Uterus (tissue), 4 donors: ENCODE data around the gene NRXN3. TPM values are rescaled to one million over a fixed set of nuclear protein-coding genes. Genes with fewer than 3 reads are reported as not detected.

ENCODE experiments used
- DNase-seq, 2 donors: peaks; one replicate each; pipeline ENCODE4 v3.0.0-alpha.2; 2019 to 2020
- H3K27ac ChIP-seq, 2 donors: fragments of 200-600 bp; sonication (generic); 1 replicate in 1 of 2; 2 replicates in 1 of 2; pipeline ENCODE4 v1.5.1; 2016 to 2018
- H3K27me3 ChIP-seq, 2 donors: fragments of 200-600 bp; sonication (generic); one replicate each; pipeline ENCODE4 v1.5.1; 2018 to 2019; ENCODE audit warnings: control low read depth in 1 of 2
- H3K36me3 ChIP-seq, 2 donors: fragments of 200-600 bp; sonication (generic); one replicate each; pipeline ENCODE4 v1.5.1; 2019; ENCODE audit warnings: control low read depth in 1 of 2
- H3K4me1 ChIP-seq, 2 donors: fragments of 200-600 bp; sonication (generic); one replicate each; pipeline ENCODE4 v1.5.1; 2018 to 2019; ENCODE audit warnings: control low read depth in 1 of 2
- H3K4me3 ChIP-seq, 2 donors: fragments of 200-600 bp; sonication (generic); 1 replicate in 1 of 2; 2 replicates in 1 of 2; pipeline ENCODE4 v1.5.1; 2018 to 2019; ENCODE audit warnings: mild to moderate bottlenecking in 1 of 2
- H3K9me3 ChIP-seq, 2 donors: fragments of 200-600 bp; sonication (generic); one replicate each; pipeline ENCODE4 v1.5.1; 2019; ENCODE audit warnings: control low read depth in 1 of 2
- POLR2A ChIP-seq, 2 donors: fragments of 450-650 bp; IDR thresholded peaks; one replicate each; pipeline ENCODE4 v1.6.1; 2016; ENCODE audit warnings: antibody characterized with exemption in 2 of 2, mild to moderate bottlenecking in 1 of 2, moderate library complexity in 1 of 2
- intact Hi-C: fragments of 100-400 bp; cut with DNase I; formaldehyde crosslinking; loops from one replicate; pipeline ENCODE4 v1.15.1; 2023; ENCODE audit warnings: low total_unique reads
- total RNA-seq, 4 donors: library from RNA; depleted of rRNA in 3 of 4; stranded (reverse); fragments of >200 nt in 3 of 4; gene quantifications; one replicate each; pipeline versions ENCODE4 v1.1.0 to v1.2.4, GENCODE V29; 2014 to 2023
- TF ChIP-seq, protein P1 (sequence below), 4 experiments: fragments of 200-600 bp in 2 of 4; fragments of 450-650 bp in 2 of 4; sonication (generic) in 2 of 4; IDR thresholded peaks; one replicate each; pipeline ENCODE4 v1.5.1; 2016 to 2019; ENCODE audit warnings: antibody characterized with exemption in 4 of 4, mild to moderate bottlenecking in 2 of 4, moderate library complexity in 1 of 4
- donor health status: DM: yes; HTN: yes; CAD: no.

NRXN3 gene
- total RNA-seq, 4 donors from 2014 or later, result 2.9 to 17.0 (median 4.4) TPM

DNA sequence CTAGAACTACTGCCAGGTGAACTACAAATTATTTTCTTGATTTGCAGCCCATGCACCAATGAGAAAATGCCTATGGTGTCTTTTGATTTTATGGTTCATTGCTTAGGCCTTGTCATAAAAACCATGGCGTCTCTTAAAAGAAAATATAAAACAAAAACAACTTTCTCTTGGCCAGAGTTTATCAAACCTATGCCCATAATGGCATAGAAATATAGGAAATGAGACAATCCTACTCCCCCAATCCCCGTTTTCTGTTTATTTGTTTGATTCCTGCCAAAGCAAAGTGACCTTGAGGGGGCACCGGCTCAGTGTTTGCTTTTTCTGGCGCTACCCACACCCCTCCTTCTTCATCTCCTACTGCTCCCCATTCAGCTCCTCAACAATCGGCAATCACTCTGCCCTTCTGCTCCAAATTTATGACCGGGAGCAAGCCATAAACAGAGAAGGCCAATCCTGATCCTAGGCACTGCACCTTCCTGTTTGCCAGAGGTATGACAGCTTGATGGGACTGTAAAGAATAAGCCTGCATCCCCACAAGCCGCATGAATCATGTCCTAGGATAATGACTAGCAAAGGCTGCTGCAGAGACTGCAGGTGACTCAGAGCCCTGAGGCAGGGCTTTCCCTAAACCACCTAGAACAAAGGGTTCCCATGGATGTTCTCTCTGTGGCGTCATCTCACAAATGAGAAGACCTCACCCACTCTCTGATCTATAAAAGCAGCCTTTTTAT, 874.9 kb downstream of the NRXN3 start:
- no peaks in the 10 kb centered on the region for H3K9me3 ChIP-seq
- H3K27me3 ChIP-seq, result no peaks in the 10 kb centered on the region
- no peak overlapping the region for H3K4me3 ChIP-seq
- H3K36me3 ChIP-seq, result no peaks in the 10 kb centered on the region
- peak overlapping the region in 1 of 2 donors; percentile 30 for H3K27ac ChIP-seq
- no peak for TF ChIP-seq POLR2A (IDR thresholded peaks at IDR 0.05)
- TF ChIP-seq, protein P1, sequence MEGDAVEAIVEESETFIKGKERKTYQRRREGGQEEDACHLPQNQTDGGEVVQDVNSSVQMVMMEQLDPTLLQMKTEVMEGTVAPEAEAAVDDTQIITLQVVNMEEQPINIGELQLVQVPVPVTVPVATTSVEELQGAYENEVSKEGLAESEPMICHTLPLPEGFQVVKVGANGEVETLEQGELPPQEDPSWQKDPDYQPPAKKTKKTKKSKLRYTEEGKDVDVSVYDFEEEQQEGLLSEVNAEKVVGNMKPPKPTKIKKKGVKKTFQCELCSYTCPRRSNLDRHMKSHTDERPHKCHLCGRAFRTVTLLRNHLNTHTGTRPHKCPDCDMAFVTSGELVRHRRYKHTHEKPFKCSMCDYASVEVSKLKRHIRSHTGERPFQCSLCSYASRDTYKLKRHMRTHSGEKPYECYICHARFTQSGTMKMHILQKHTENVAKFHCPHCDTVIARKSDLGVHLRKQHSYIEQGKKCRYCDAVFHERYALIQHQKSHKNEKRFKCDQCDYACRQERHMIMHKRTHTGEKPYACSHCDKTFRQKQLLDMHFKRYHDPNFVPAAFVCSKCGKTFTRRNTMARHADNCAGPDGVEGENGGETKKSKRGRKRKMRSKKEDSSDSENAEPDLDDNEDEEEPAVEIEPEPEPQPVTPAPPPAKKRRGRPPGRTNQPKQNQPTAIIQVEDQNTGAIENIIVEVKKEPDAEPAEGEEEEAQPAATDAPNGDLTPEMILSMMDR (IDR thresholded peaks at IDR 0.05), result no peak
- intact Hi-C loops, result no loop called here
- H3K4me1 ChIP-seq, result no peaks in the 10 kb centered on the region
- DNase-seq, result peak; percentile 20 to 73

DNA sequence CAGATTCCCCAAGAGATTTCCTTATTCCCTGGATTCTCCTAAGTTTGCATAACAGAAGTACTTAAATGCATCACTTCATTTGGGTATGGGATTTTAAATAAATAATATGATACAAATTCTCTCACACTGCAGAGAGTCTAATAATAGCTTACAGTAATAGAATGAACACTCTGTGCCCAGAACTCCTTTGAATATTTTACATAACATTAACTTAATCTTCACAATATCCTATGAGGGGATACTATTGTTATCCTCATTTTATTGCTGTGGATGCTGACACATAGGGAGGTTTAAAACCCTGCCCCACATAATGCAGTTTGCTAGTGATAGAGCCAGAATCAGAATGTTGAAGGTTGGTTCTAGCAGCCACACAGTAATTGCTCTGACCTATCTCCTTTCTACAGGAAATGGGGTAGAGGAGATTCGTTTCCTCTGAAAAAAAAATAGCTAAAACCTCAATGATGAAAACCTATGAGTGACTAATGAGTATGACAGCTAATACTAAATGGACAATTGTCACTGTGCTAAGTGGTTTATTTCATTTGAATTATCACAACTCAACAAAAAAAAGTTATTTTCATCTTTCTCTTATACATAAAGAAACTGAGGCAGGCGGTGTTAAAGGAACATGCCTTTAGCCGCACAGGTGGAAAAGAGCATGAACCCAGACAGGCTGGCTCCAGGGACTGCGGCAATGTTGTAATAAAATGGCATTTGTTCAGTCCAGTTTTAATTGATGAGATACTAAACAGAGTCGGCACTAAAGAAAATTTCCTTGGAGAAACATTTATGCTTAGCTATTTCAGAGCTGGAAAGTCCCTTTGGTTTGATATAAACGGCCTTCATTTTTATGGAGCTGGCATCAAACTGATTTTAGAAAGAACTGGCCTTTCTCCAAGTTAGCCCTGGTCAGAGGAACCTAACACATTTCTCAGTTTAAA, 880.9 kb downstream of the NRXN3 start:
- DNase-seq, result no peak
- Histone ChIP-seq H3K4me1 (no peaks in the 10 kb centered on the region), H3K36me3 (no peaks in the 10 kb centered on the region), H3K27me3 (no peaks in the 10 kb centered on the region), H3K27ac (peak overlapping the region in 1 of 2 donors; percentile 31), H3K4me3 (no peak overlapping the region), H3K9me3 (no peaks in the 10 kb centered on the region)
- intact Hi-C loops, result no loop called here
- TF ChIP-seq, protein P1 (IDR thresholded peaks at IDR 0.05), result no peak
- no peak for TF ChIP-seq POLR2A (IDR thresholded peaks at IDR 0.05)

DNA sequence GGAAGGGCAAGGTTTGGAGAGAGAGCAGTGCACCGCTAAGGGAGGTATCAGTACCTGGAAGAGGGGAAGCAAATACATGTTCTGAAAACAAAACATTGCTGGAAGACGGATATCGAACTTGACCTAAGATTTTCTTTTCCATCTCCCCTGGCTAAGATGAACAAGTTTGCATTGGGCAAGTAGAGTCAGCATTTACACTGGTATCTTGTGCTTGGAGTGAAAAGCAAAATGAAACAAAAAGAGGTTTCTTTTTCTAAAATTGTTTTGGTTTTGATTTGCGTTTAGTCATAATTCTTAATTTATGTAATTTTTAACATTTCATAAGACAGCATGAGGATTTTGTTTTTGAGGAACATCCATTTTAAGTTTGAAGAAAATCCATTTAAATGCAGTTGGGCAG, 881.6 kb downstream of the NRXN3 start:
- no peaks in the 10 kb centered on the region for H3K27me3 ChIP-seq
- H3K4me3 ChIP-seq, result no peak overlapping the region
- no peaks in the 10 kb centered on the region for H3K4me1 ChIP-seq
- TF ChIP-seq, protein P1 (IDR thresholded peaks at IDR 0.05), result no peak
- TF ChIP-seq POLR2A (IDR thresholded peaks at IDR 0.05), result no peak
- no peak for DNase-seq
- H3K9me3 ChIP-seq, result no peaks in the 10 kb centered on the region
- no peaks in the 10 kb centered on the region for H3K36me3 ChIP-seq
- H3K27ac ChIP-seq, result peak overlapping the region; percentile 15 to 31
- intact Hi-C loops, result no loop called here

DNA sequence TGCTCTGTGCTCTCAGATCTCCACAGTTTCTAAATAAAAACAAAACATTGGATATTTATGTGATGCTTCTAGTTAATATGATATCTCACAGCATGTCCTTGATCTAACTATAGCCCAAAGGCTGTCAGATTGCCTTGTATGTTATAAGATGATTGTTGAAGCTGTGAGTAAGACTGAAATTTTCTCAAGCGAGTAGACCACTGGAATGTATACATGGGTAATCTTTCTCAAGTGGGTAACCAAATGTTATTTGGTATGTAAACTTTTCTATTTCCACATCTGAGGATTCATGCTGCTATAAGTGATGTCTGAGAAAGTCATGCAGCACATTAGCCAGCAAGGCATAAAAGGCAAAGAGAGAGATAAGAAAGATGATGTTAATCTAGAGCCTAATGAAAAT, 886.7 kb downstream of the NRXN3 start:
- Histone ChIP-seq H3K4me1 (no peaks in the 10 kb centered on the region), H3K4me3 (no peak overlapping the region), H3K9me3 (no peaks in the 10 kb centered on the region), H3K36me3 (no peaks in the 10 kb centered on the region), H3K27ac (no peak overlapping the region), H3K27me3 (no peaks in the 10 kb centered on the region)
- intact Hi-C loops, result no loop called here
- TF ChIP-seq, protein P1 (IDR thresholded peaks at IDR 0.05), result no peak
- TF ChIP-seq POLR2A (IDR thresholded peaks at IDR 0.05), result no peak
- no peak for DNase-seq

DNA sequence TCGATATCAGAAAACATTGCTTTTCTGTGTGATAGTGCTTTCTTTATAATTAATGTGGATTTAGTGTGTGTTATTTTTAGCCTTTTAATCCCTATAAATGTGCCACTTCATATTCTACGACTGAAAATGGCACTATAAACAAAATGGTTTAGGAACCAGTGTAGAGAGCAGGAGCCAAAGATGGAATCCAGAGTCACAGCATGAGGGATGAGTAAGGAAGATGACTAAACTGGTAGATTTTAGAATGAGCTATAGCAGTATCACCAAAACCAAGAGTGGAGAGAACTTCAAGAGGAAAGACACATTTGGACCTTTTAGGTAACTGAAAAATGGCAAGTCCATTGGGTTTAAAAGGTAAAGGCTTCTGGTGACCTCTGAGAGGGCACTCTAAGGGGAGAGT, 887.2 kb downstream of the NRXN3 start:
- H3K4me1 ChIP-seq, result no peaks in the 10 kb centered on the region
- TF ChIP-seq, protein P1 (IDR thresholded peaks at IDR 0.05), result no peak
- no peak for TF ChIP-seq POLR2A (IDR thresholded peaks at IDR 0.05)
- H3K27me3 ChIP-seq, result no peaks in the 10 kb centered on the region
- no peaks in the 10 kb centered on the region for H3K36me3 ChIP-seq
- H3K9me3 ChIP-seq, result no peaks in the 10 kb centered on the region
- no peak for DNase-seq
- H3K4me3 ChIP-seq, result no peak overlapping the region
- H3K27ac ChIP-seq, result no peak overlapping the region
- intact Hi-C loops, result no loop called here
